ENCODE measurements around the gene AFAP1L1. TPM values are rescaled to one million over a fixed set of nuclear protein-coding genes. Genes with fewer than 3 reads are reported as not detected.
"Not testable (repeated sequence)": the region's sequence is repeated elsewhere in the genome, so short reads cannot be mapped to it uniquely, and the experiment has no call there.

The AFAP1L1 gene
- total RNA-seq, 2 experiments from 2014 or later = not detected

- peak; percentile 92 for TF ChIP-seq CTCF (conservative IDR thresholded peaks at IDR 0.05; ENCODE audit: low read length)
- no peak for TF ChIP-seq EZH2phosphoT487 (IDR thresholded peaks at IDR 0.05; ENCODE audit: borderline replicate concordance, low read depth, low read length)
- Histone ChIP-seq H3K27ac (ENCODE audit: low read depth, low read length, poor library complexity, severe bottlenecking) (no peak overlapping the region), H3K9me3 (ENCODE audit: low read length) (no peaks in the 10 kb centered on the region), H3K36me3 (ENCODE audit: insufficient read depth, low read length) (no peaks in the 10 kb centered on the region), H3K9me2 (ENCODE audit: insufficient read depth, low read length) (no peaks in the 10 kb centered on the region), H3K79me2 (ENCODE audit: insufficient read depth, low read depth, low read length) (no peaks in the 10 kb centered on the region), H2AFZ (ENCODE audit: low read length) (no peak overlapping the region), H3K4me2 (ENCODE audit: low read length) (no peak overlapping the region), H3K4me3 (ENCODE audit: low read depth, low read length, poor library complexity, severe bottlenecking) (no peak overlapping the region), H3K4me1 (ENCODE audit: insufficient read depth, low read length, poor library complexity, severe bottlenecking) (no peaks in the 10 kb centered on the region), H4K20me1 (ENCODE audit: insufficient read depth, low read length) (no peaks in the 10 kb centered on the region)
- intact Hi-C loops (cut with micrococcal nuclease; ENCODE audit: unreplicated experiment) = loop anchor here (5.0 kb wide), 2 partner anchors 127 to 142 kb away; partner anchors contain the start of gene ABLIM3
- DNase-seq (ENCODE audit: low spot score) = peak; percentile 73
- ChIA-PET POLR2A (no interaction called here), CTCF (ENCODE audit: unreplicated experiment) (interaction anchor here (0.5 kb wide), 1 partner anchor 125 kb away, joined by 3 read pairs; no protein-coding TSS in a partner anchor)
- BruUV-seq (replicated peaks) = no TSS peak
These were observed 2.6 kb upstream of the AFAP1L1 start for GRCh38 chr5:149268928-149269557.

GRCh38 chr5:149271195-149271715 is 404 bp upstream of the AFAP1L1 start:
- no peak overlapping the region for H3K4me3 ChIP-seq (ENCODE audit: low read depth, low read length, poor library complexity, severe bottlenecking)
- H2AFZ ChIP-seq (ENCODE audit: low read length) = no peak overlapping the region

GRCh38 chr5:149272781-149273180 is 1.1 kb downstream of the AFAP1L1 start:
- H3K9me3 ChIP-seq (ENCODE audit: low read length) = not testable (repeated sequence)

More at GRCh38 chr5:149271195-149271715, 404 bp upstream of the AFAP1L1 start:
- no peak for DNase-seq (ENCODE audit: low spot score)
- no TSS peak for BruUV-seq (replicated peaks)
- no peaks in the 10 kb centered on the region for H3K36me3 ChIP-seq (ENCODE audit: insufficient read depth, low read length)
- TF ChIP-seq CTCF (conservative IDR thresholded peaks at IDR 0.05; ENCODE audit: low read length) (no peak), EZH2phosphoT487 (IDR thresholded peaks at IDR 0.05; ENCODE audit: borderline replicate concordance, low read depth, low read length) (no peak)
- H4K20me1 ChIP-seq (ENCODE audit: insufficient read depth, low read length) = no peaks in the 10 kb centered on the region
- H3K27ac ChIP-seq (ENCODE audit: low read depth, low read length, poor library complexity, severe bottlenecking) = no peak overlapping the region
- POLR2A ChIA-PET = no interaction called here
- no peak overlapping the region for H3K4me2 ChIP-seq (ENCODE audit: low read length)
- CTCF ChIA-PET (ENCODE audit: unreplicated experiment) = no interaction called here
- H3K4me1 ChIP-seq (ENCODE audit: insufficient read depth, low read length, poor library complexity, severe bottlenecking) = no peaks in the 10 kb centered on the region
- intact Hi-C loops (cut with micrococcal nuclease; ENCODE audit: unreplicated experiment) = no loop called here
- H3K9me2 ChIP-seq (ENCODE audit: insufficient read depth, low read length) = no peaks in the 10 kb centered on the region
- H3K79me2 ChIP-seq (ENCODE audit: insufficient read depth, low read depth, low read length) = no peaks in the 10 kb centered on the region
- H3K9me3 ChIP-seq (ENCODE audit: low read length) = no peaks in the 10 kb centered on the region

More at GRCh38 chr5:149272781-149273180, 1.1 kb downstream of the AFAP1L1 start:
- H3K9me2 ChIP-seq (ENCODE audit: insufficient read depth, low read length); H3K4me1 ChIP-seq (ENCODE audit: insufficient read depth, low read length, poor library complexity, severe bottlenecking); H3K4me2 ChIP-seq (ENCODE audit: low read length); H3K27ac ChIP-seq (ENCODE audit: low read depth, low read length, poor library complexity, severe bottlenecking); H3K79me2 ChIP-seq (ENCODE audit: insufficient read depth, low read depth, low read length); H2AFZ ChIP-seq (ENCODE audit: low read length); DNase-seq (ENCODE audit: low spot score); CTCF ChIA-PET (ENCODE audit: unreplicated experiment); intact Hi-C loops (cut with micrococcal nuclease; ENCODE audit: unreplicated experiment); H3K36me3 ChIP-seq (ENCODE audit: insufficient read depth, low read length); H3K4me3 ChIP-seq (ENCODE audit: low read depth, low read length, poor library complexity, severe bottlenecking); BruUV-seq (replicated peaks); H4K20me1 ChIP-seq (ENCODE audit: insufficient read depth, low read length); POLR2A ChIA-PET: not testable (repeated sequence)

All from OCI-LY7 (cell line).